ENCODE results near the gene SPATA3. TPM values are rescaled to one million over a fixed set of nuclear protein-coding genes. Genes with fewer than 3 reads are reported as not detected.
A peak's percentile ranks its signal among the peaks of the same experiment; 100 is the strongest.

SPATA3 gene
- total and polyA plus RNA-seq, 2 of the 13 experiments (the other 11 are each of a cell fraction or from before 2014, with no cell fraction given), result not detected

- 0 out of 2 replicates have a peak, but pooled peaks have one; percentile 53 for TF ChIP-seq ZNF280D (CRISPR knock-in tag; IDR thresholded peaks at IDR 0.05)
- no peak for TF ChIP-seq ZKSCAN1 (IDR thresholded peaks at IDR 0.05; ENCODE audit: low read length)
- TF ChIP-seq CEBPB (IDR thresholded peaks at IDR 0.05; ENCODE audit: borderline replicate concordance, low read depth, low read length), result no peak
- TF ChIP-seq ZNF615 (CRISPR knock-in tag; IDR thresholded peaks at IDR 0.05; ENCODE audit: borderline replicate concordance), result no peak
- TF ChIP-seq LCORL (IDR thresholded peaks at IDR 0.05), result no peak
- TF ChIP-seq LCORL (CRISPR knock-in tag; IDR thresholded peaks at IDR 0.05), result no peak
- 0 out of 2 replicates have a peak, but pooled peaks have one; percentile 0 for TF ChIP-seq HNF4G (IDR thresholded peaks at IDR 0.05; ENCODE audit: borderline replicate concordance, low read depth, low read length)
- TF ChIP-seq HNF4G (CRISPR knock-in tag; IDR thresholded peaks at IDR 0.05; ENCODE audit: borderline replicate concordance, low read depth), result no peak
- TF ChIP-seq GFI1 (CRISPR knock-in tag; IDR thresholded peaks at IDR 0.05; ENCODE audit: borderline replicate concordance), result 0 out of 2 replicates have a peak, but pooled peaks have one; percentile 40
- 0 out of 2 replicates have a peak, but pooled peaks have one; percentile 40 for TF ChIP-seq ZNF572 (CRISPR knock-in tag; IDR thresholded peaks at IDR 0.05)
- peak; percentile 5; the same call in 1 of the 2 replicates for TF ChIP-seq HOXA5 (CRISPR knock-in tag; IDR thresholded peaks at IDR 0.05)
- no peak for TF ChIP-seq HMGXB4 (CRISPR knock-in tag; IDR thresholded peaks at IDR 0.05; ENCODE audit: borderline replicate concordance in 1 of 2, low read depth in 1 of 2)
- TF ChIP-seq ZBTB43 (CRISPR knock-in tag; conservative IDR thresholded peaks at IDR 0.05), result no peak
- no peak for TF ChIP-seq PHF8 (CRISPR knock-in tag; IDR thresholded peaks at IDR 0.05)
- no peak for TF ChIP-seq ZNF367 (CRISPR knock-in tag; IDR thresholded peaks at IDR 0.05; ENCODE audit: borderline replicate concordance)
- no peak for TF ChIP-seq MAF1 (CRISPR knock-in tag; IDR thresholded peaks at IDR 0.05; ENCODE audit: borderline replicate concordance)
- 0 out of 2 replicates have a peak, but pooled peaks have one; percentile 3 for TF ChIP-seq ARID4A (CRISPR knock-in tag; IDR thresholded peaks at IDR 0.05; ENCODE audit: borderline replicate concordance)
Measured at GRCh38 chr2:231047923-231048915, 52.3 kb downstream of the SPATA3 start (continued).
